OCI-LY1 (cell line): ENCODE data around the gene NF2.

Experiments
- H2AFZ ChIP-seq: fragments of 200-600 bp; sonication (generic), shearing (Covaris generic); 2 replicates; pipeline ENCODE4 v1.6.0; 2014; ENCODE audit warnings: antibody characterized with exemption, mild to moderate bottlenecking, low read length
- H3F3A ChIP-seq: fragments of 200-600 bp; sonication (generic), shearing (Covaris generic); 2 replicates; pipeline ENCODE4 v1.6.0; 2014; ENCODE audit warnings: mild to moderate bottlenecking, antibody characterized with exemption, low read length, moderate library complexity; ENCODE audit not compliant: insufficient read depth
- H3K27ac ChIP-seq: fragments of 200-600 bp; sonication (generic); 2 replicates; pipeline ENCODE4 v1.5.1; 2014; ENCODE audit warnings: low read length, mixed run types, mild to moderate bottlenecking, low read depth; ENCODE audit not compliant: poor library complexity, severe bottlenecking
- H3K27me3 ChIP-seq: fragments of 200-600 bp; sonication (generic); 2 replicates; pipeline ENCODE4 v1.6.0; 2014; ENCODE audit warnings: antibody characterized with exemption, mild to moderate bottlenecking, low read length, moderate library complexity; ENCODE audit not compliant: insufficient read depth
- H3K36me3 ChIP-seq: fragments of 200-600 bp; sonication (generic); 2 replicates; pipeline ENCODE4 v1.6.1; 2014; ENCODE audit warnings: mild to moderate bottlenecking, antibody characterized with exemption, low read length, moderate library complexity, mixed read lengths; ENCODE audit not compliant: insufficient read depth
- H3K4me1 ChIP-seq: fragments of 200-600 bp; sonication (generic); 2 replicates; pipeline ENCODE4 v1.5.1; 2014; ENCODE audit warnings: mild to moderate bottlenecking, low read length, moderate library complexity; ENCODE audit not compliant: insufficient read depth, severe bottlenecking
- H3K4me2 ChIP-seq: fragments of 200-600 bp; sonication (generic), shearing (Covaris generic); 2 replicates; pipeline ENCODE4 v1.6.1; 2014; ENCODE audit warnings: low read length
- H3K4me3 ChIP-seq: fragments of 200-600 bp; sonication (generic); 2 replicates; pipeline ENCODE4 v1.5.1; 2014; ENCODE audit warnings: low read length, low read depth, mild to moderate bottlenecking, mixed read lengths; ENCODE audit not compliant: poor library complexity, severe bottlenecking
- H3K79me2 ChIP-seq: fragments of 200-600 bp; shearing (Covaris generic); 2 replicates; pipeline ENCODE4 v1.6.1; 2016; ENCODE audit warnings: mixed run types, low read length, mixed read lengths; ENCODE audit not compliant: insufficient read depth
- H3K9ac ChIP-seq: fragments of 200-600 bp; sonication (generic), shearing (Covaris generic); 2 replicates; pipeline ENCODE4 v1.6.1; 2014; ENCODE audit warnings: mild to moderate bottlenecking, low read length, mixed read lengths
- H3K9me2 ChIP-seq: fragments of 200-600 bp; sonication (generic), shearing (Covaris generic); 2 replicates; pipeline ENCODE4 v1.6.1; 2014; ENCODE audit warnings: low read depth, mild to moderate bottlenecking, low read length, mixed read lengths
- H3K9me3 ChIP-seq: fragments of 200-600 bp; shearing (Covaris generic); 2 replicates; pipeline ENCODE4 v1.6.1; 2014; ENCODE audit warnings: low read length, mixed read lengths
- H4K20me1 ChIP-seq: fragments of 200-600 bp; sonication (generic), shearing (Covaris generic); 2 replicates; pipeline ENCODE4 v1.6.0; 2016; ENCODE audit warnings: mild to moderate bottlenecking, low read length; ENCODE audit not compliant: insufficient read depth
- CTCF ChIP-seq: fragments of 200-600 bp; sonication (generic), shearing (Covaris generic); IDR thresholded peaks from 2 replicates; pipeline ENCODE4 v1.5.1; 2017; ENCODE audit warnings: mild to moderate bottlenecking, antibody characterized with exemption, low read length, moderate library complexity, mixed read lengths
- EZH2 ChIP-seq: fragments of 200-600 bp; sonication (generic), shearing (Covaris generic); IDR thresholded peaks from 2 replicates; pipeline ENCODE4 v1.8.0; 2017; ENCODE audit warnings: borderline replicate concordance, mixed run types, mild to moderate bottlenecking, antibody characterized with exemption, low read length, moderate library complexity, mixed read lengths

Gene NF2

GRCh38 chr22:29603358-29604075 is at the start of gene NF2:
Gene NF2 (plus strand): TSS chr22:29603633. CDS start chr22:29603999, 366 bp downstream.
- Histone ChIP-seq H3K9ac (peak within 1 kb of the TSS; percentile 96), H3K9me2 (no peaks in the 10 kb centered on the region), H3K9me3 (no peaks in the 10 kb centered on the region), H3K27ac (peak within 1 kb of the TSS; percentile 30), H3K79me2 (peaks cover 38% of the 10 kb centered on the region), H3K4me2 (peak within 1 kb of the TSS; percentile 98), H3K4me1 (peaks cover 19% of the 10 kb centered on the region), H3F3A (no peaks in the 10 kb centered on the region), H3K4me3 (peak within 1 kb of the TSS; percentile 94), H4K20me1 (no peaks in the 10 kb centered on the region), H3K27me3 (no peaks in the 10 kb centered on the region), H3K36me3 (peaks cover 20% of the 10 kb centered on the region; the same call in 1 of the 2 replicates), H2AFZ (peak within 1 kb of the TSS; percentile 50; the same call in 1 of the 2 replicates)
- no peak for TF ChIP-seq EZH2
- no peak; the same call in 1 of the 2 replicates for TF ChIP-seq CTCF

- Histone ChIP-seq H3K9me3 (no peaks in the 10 kb centered on the region), H3K4me2 (no peak overlapping the region), H3K9me2 (no peaks in the 10 kb centered on the region), H3K79me2 (peaks cover 5% of the 10 kb centered on the region; the same call in 1 of the 2 replicates), H3K27ac (no peak overlapping the region), H3K36me3 (peaks cover 42% of the 10 kb centered on the region), H3K4me1 (peaks cover 13% of the 10 kb centered on the region), H4K20me1 (no peaks in the 10 kb centered on the region), H3K9ac (no peak overlapping the region), H3K4me3 (no peak overlapping the region), H3F3A (no peaks in the 10 kb centered on the region), H3K27me3 (no peaks in the 10 kb centered on the region), H2AFZ (no peak overlapping the region)
- no peak for TF ChIP-seq EZH2
- TF ChIP-seq CTCF: no peak
These were observed 48.3 kb upstream of the NF2 start for GRCh38 chr22:29555065-29555644.

- Histone ChIP-seq H3K4me3 (no peak overlapping the region), H3K9me3 (no peaks in the 10 kb centered on the region), H4K20me1 (no peaks in the 10 kb centered on the region), H2AFZ (no peak overlapping the region), H3F3A (no peaks in the 10 kb centered on the region), H3K27me3 (no peaks in the 10 kb centered on the region), H3K4me1 (peaks cover 7% of the 10 kb centered on the region), H3K9me2 (no peaks in the 10 kb centered on the region), H3K4me2 (no peak overlapping the region), H3K36me3 (peaks cover 61% of the 10 kb centered on the region), H3K9ac (no peak overlapping the region), H3K27ac (no peak overlapping the region), H3K79me2 (no peaks in the 10 kb centered on the region)
- TF ChIP-seq CTCF (no peak), EZH2 (no peak)
These were observed 44.4 kb upstream of the NF2 start for GRCh38 chr22:29559030-29559429.
